ENCODE measurements around the gene TMEM80. TPM values are rescaled to one million over a fixed set of nuclear protein-coding genes. Genes with fewer than 3 reads are reported as not detected.

The TMEM80 gene
- total RNA-seq, 2 donors from 2014 or later, result 18.4 to 36.6 TPM

DNA sequence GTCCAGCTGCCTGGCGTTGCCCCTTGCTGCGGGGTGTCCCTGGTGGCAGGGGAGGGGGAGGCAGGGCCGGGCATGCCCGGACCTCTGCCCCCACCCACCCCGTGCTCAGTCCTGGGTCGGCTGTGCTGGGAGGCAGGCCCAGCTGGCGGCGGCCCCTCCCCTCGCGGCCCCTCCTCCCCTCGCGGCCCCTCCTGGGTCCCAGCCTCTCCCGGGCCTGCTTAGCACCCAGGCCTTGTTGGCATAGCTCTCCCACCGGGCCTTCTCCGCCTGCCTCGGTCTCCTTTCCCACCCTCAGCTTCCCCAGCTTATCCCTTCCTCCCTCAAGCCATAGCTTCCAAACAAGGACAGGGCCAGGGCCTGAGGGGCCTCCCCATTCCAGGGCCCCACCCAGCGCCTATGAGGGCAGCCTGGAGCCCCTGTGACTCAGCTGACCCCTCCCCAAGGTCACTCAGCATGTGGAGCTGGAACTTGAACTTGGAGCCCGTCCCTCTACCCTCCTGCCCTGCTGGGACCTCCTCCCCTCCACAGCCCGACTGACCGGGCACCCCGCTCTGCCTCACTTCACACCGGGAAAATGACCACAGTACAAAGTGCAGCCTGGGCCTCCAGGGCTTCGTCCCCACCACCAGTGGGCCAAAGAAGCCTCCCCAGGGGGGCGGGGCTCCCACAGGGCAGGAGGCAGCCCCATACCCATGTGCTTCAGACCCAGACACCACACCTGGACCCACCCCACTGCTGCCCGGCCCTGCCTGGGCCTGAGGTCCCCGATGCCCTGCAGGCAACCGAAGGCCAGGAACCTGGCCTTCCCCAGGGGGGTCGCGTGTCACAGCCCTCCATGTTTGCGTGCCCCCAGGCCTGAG lies 11.6 kb downstream of the TMEM80 start:
- Histone ChIP-seq H3K36me3 (no peaks in the 10 kb centered on the region), H3K4me3 (peak overlapping the region; percentile 71), H3K27me3 (no peaks in the 10 kb centered on the region), H3K27ac (peak overlapping the region; percentile 90), H3K9ac (ENCODE audit: low read depth in 2 of 2, low read length in 2 of 2) (peak overlapping the region; percentile 79 to 96), H3K4me1 (peaks cover 30% of the 10 kb centered on the region), H3K9me3 (no peaks in the 10 kb centered on the region)
- peak; percentile 74 for DNase-seq
- TF ChIP-seq, protein P1, sequence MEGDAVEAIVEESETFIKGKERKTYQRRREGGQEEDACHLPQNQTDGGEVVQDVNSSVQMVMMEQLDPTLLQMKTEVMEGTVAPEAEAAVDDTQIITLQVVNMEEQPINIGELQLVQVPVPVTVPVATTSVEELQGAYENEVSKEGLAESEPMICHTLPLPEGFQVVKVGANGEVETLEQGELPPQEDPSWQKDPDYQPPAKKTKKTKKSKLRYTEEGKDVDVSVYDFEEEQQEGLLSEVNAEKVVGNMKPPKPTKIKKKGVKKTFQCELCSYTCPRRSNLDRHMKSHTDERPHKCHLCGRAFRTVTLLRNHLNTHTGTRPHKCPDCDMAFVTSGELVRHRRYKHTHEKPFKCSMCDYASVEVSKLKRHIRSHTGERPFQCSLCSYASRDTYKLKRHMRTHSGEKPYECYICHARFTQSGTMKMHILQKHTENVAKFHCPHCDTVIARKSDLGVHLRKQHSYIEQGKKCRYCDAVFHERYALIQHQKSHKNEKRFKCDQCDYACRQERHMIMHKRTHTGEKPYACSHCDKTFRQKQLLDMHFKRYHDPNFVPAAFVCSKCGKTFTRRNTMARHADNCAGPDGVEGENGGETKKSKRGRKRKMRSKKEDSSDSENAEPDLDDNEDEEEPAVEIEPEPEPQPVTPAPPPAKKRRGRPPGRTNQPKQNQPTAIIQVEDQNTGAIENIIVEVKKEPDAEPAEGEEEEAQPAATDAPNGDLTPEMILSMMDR (IDR thresholded peaks at IDR 0.05), result no peak
- intact Hi-C loops (cut with DNase I), result no loop called here

DNA sequence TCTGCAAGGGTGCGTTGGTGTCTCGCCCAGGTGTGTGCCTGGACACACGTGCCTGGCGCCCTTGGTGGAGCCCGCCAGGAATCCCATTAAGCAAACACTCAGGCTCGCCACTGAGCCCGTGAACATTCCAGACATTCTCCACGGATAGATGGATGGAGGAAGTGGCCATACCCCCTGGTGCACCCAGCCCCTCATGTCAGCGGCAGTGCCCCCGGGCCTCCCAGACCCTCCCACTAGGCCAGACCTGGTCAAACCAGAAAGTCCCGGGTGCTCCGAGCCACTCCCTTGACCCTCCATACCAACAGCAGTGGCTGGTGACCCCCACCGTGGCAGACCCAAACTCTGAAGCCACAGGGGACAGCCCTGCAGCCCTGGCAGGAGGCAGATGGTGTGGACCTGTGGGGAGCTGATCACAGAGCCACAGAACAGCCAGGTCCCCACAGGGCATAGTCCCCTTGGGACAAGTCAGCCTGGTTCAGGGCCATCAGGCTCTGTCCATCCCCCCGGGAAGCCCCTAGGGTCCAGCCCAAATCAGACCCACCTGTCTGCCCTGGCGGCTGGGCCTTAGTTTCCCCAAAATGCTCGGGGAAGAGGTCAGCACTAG lies 12.3 kb downstream of the TMEM80 start:
- Histone ChIP-seq H3K4me3 (peak overlapping the region; percentile 71), H3K9me3 (no peaks in the 10 kb centered on the region), H3K36me3 (no peaks in the 10 kb centered on the region), H3K9ac (ENCODE audit: low read depth in 2 of 2, low read length in 2 of 2) (peak overlapping the region; percentile 79 to 96), H3K4me1 (peaks cover 26% of the 10 kb centered on the region), H3K27ac (peak overlapping the region; percentile 90), H3K27me3 (no peaks in the 10 kb centered on the region)
- intact Hi-C loops (cut with DNase I), result no loop called here
- DNase-seq, result peak; percentile 36
- TF ChIP-seq, protein P1 (IDR thresholded peaks at IDR 0.05), result no peak

DNA sequence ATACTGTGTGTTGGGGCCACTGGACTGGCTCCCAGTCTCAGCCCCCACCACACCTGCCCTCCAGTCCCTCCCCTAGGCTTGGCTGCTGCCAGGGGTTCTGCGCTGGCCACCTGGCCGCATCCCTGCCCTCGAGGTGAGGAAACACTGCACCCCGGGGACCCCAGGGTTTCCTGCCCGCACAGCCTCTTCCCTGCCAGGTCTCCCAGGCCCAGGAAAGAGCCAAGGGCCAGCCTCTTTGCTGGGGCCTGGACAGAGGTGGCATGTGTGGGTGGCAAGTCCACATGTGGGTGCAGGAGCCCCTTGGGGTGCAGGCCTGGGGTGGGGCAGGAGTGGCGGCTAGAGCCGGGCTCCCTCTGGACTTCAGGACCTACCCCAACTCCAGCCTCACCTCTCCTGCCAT lies 12.9 kb downstream of the TMEM80 start:
- no peak overlapping the region for H3K27ac ChIP-seq
- peaks cover 20% of the 10 kb centered on the region for H3K4me1 ChIP-seq
- H3K9me3 ChIP-seq, result no peaks in the 10 kb centered on the region
- no peaks in the 10 kb centered on the region for H3K36me3 ChIP-seq
- intact Hi-C loops (cut with DNase I), result no loop called here
- H3K4me3 ChIP-seq, result no peak overlapping the region
- DNase-seq, result no peak
- TF ChIP-seq, protein P1 (IDR thresholded peaks at IDR 0.05), result no peak
- peak overlapping the region; percentile 15 to 96 for H3K9ac ChIP-seq (ENCODE audit: low read depth in 2 of 2, low read length in 2 of 2)
- H3K27me3 ChIP-seq, result no peaks in the 10 kb centered on the region

DNA sequence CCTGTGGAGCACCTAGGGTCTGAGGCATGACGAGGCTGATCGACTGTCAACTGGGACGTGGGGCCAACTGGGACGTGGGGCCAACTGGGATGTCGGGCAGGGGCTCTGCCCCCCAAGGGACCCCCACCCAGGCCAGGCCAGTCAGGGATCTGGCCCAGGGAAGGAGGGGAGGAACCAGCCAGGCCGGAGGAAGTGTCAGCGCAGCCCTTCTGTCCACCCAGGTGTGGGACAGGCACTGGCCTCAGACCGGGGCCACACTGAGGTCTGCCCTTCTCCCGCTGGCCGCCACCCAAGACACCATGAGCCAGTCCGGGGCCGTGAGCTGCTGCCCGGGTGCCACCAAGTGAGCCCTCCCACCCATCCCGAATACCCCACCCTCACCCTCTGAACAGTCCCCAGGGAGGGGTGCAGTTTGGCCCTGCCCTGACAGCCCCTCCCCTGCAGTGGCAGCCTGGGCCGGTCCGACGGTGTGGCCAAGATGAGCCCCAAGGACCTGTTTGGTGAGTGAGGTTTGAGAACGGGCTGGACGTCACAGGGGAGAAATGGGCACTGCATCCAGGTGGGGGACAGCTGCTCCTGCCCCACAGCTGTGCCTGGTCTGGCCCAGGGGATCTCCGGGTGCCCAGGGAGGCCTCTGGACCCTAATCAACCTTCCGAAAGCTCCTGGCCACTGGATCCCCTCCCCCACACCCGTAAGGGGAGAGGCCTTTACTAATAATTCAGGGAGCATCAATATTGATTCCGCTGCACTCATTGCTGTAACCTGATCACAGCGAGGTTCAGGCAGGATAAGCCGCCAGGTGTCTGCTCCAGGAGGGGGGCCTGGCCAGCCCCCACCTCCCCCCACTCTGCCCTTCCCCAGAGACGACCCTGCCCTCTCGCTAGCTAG lies 13.7 kb downstream of the TMEM80 start:
- intact Hi-C loops (cut with DNase I), result no loop called here
- Histone ChIP-seq H3K9ac (ENCODE audit: low read depth in 2 of 2, low read length in 2 of 2) (peak overlapping the region; percentile 18 to 68), H3K4me1 (peaks cover 17% of the 10 kb centered on the region), H3K27me3 (no peaks in the 10 kb centered on the region), H3K27ac (no peak overlapping the region), H3K4me3 (no peak overlapping the region), H3K36me3 (no peaks in the 10 kb centered on the region), H3K9me3 (no peaks in the 10 kb centered on the region)
- TF ChIP-seq, protein P1 (IDR thresholded peaks at IDR 0.05), result no peak
- peak; percentile 34 for DNase-seq

DNA sequence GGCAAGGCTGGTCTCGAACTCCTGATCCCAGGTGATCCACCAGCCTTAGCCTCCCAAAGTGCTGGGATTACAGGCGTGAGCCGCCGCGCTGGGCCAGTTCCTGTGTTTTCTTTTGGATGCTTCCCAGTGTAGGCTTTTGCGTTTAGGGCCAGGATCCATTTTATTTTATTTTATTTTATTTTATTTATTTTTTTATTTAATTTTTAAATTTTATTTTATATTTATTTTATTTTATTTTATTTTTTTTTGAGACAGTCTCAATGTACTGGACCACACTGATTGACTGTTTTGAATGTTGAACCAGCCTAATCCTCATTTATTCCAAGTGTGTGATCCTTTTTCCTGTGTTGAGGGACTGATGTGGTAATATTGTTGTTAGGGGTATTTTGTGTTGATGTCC lies 18.8 kb downstream of the TMEM80 start:
- TF ChIP-seq, protein P1 (IDR thresholded peaks at IDR 0.05), result no peak
- Histone ChIP-seq H3K36me3 (no peaks in the 10 kb centered on the region), H3K4me3 (no peak overlapping the region), H3K27me3 (no peaks in the 10 kb centered on the region), H3K4me1 (peaks cover 3% of the 10 kb centered on the region), H3K27ac (no peak overlapping the region), H3K9me3 (no peaks in the 10 kb centered on the region), H3K9ac (ENCODE audit: low read depth in 2 of 2, low read length in 2 of 2) (no peak overlapping the region)
- no peak for DNase-seq
- intact Hi-C loops (cut with DNase I), result no loop called here
